ENCODE data around the gene COX4I2. TPM values are rescaled to one million over a fixed set of nuclear protein-coding genes. Genes with fewer than 3 reads are reported as not detected.

The COX4I2 gene
- total RNA-seq, 1 donor from 2014 or later: not detected

DNA sequence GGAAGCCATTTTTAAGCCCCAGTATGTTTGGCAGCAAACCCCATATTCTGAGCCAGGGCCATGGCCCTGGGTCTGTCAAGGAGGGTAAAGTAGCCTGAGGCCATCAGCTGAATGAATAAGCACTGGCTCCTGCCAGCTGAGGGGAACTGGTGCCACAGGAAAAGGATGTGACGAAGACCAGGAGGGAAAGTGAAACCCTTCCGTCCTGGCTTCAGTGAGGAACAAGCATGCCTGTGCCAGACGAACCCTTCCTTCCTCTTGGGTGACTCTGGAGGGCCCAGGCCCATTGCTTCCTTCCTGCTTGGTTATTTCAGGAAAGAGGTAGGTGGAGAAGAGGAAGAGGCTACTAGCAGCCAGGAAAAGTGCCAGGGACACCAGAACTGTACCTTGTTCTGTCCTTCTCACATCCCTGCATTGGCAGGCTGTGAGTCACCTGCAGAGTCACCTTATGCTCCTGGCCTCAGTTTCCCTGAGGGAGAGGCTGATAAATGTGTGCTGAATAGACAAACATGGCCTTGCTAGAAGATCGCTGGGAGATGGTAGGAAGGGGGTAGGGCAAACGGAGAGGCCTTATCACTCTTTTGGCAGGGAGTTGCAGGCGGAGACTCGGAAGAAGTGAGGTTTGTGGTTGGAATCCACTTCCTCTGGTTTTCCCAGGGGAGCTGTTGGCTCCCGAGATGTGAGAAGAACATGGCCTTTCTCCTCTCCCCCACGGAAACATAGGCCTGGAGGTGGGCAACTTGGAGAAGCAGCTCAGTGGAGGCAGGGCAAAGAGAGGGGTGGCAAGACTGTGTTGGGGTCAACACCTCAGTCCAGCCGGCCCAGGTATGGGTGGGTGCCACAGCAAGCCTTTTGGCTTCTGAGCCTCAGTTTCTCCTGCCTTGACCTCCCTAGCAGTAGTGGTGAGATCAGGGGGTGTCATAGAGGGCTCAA lies 37.4 kb downstream of the COX4I2 start:
- intact Hi-C loops (cut with micrococcal nuclease): loop anchor here (1.0 to 2.0 kb wide), 3 partner anchors 14 to 48 kb away; no protein-coding TSS in a partner anchor

DNA sequence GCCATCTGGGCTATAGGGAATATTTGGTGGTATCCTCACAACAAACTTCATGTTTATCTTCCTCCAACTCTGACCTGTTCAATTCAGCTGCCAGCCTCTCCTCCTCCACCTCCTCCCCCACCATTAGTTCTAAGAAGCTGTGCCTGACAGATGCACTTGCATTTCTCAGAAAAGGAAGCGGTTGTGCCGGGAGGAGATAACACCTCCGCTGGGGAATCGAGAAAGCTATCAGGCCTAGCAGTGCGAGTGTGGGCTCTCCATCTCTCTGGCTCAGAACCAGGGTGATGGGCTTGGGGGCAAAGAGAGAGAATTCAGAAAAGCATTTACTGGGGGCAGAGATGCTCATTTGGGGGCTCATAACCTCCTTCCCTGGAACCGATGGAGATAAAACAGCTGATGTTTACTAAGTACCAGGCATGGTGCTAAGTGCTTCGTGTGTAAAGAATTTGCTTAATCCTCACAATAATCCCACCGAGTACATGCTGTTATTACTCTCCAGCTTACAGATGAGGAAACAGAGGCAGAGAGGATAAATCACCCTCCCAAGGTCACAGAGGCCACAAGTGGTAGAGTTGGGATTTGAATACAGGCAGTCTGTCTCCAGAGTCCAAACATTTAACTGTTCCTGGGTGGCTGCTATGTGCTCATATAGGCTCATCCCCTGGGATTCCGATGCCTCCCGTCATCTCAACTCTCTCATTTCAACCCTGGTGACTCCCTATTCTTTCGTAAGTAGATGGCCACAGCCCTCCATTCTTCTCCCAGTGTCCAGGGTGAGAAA lies 38.3 kb downstream of the COX4I2 start:
- intact Hi-C loops (cut with micrococcal nuclease): loop anchor here (1.0 to 2.0 kb wide), 3 partner anchors 15 to 47 kb away; no protein-coding TSS in a partner anchor

DNA sequence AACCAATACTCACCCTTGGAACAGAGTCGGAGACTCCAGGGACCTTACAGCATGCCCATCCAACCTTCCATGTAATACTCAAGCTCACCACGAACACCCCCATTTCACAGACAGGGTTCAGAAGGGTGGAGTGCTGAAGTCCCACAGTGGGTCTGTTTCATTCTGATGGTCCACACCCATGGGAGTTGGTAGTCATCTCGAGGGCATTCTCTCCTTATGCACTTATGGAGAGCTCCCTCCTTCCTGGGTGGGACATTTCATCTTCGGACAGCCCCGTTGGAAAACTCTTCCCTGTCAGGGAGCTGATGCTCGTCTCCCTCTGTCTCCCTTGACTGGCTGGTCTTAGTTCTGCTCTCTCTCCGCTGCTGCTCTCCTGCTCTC lies 38.9 kb downstream of the COX4I2 start:
- intact Hi-C loops (cut with micrococcal nuclease): no loop called here

DNA sequence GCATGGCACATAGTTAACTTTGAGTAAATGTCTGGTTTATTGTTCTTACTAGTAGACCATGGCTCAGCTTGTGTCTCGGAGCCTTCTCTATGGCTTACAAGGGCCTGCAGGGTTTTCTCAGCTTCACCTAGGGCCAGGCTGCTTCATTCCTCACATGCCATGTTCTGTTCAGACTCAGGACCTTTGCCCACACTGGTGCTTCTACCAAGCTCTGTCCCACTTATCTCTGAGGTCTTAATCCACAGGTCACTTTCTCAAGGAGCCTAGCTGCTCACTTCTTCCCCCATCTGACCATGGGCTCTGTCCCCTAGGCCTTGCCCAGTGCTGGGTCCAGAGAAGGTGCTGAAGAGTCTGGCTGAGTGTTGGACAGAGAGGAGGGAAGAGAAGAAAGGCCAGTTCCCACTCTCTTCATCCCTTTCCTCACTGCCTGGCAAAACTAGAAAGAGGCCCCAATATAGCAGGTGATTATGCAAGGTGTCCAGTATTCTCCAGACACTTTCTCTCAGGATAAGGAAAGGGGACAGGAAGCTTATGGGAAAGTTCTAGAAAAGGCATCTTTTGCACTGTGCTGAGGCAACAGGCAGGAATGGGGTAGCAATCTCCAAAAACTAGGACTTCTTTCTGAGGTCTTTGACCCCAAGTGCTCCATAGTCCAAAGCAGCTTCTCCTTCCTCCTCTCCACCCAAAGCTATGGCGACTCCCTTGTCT lies 40.0 kb downstream of the COX4I2 start:
- intact Hi-C loops (cut with micrococcal nuclease): no loop called here

DNA sequence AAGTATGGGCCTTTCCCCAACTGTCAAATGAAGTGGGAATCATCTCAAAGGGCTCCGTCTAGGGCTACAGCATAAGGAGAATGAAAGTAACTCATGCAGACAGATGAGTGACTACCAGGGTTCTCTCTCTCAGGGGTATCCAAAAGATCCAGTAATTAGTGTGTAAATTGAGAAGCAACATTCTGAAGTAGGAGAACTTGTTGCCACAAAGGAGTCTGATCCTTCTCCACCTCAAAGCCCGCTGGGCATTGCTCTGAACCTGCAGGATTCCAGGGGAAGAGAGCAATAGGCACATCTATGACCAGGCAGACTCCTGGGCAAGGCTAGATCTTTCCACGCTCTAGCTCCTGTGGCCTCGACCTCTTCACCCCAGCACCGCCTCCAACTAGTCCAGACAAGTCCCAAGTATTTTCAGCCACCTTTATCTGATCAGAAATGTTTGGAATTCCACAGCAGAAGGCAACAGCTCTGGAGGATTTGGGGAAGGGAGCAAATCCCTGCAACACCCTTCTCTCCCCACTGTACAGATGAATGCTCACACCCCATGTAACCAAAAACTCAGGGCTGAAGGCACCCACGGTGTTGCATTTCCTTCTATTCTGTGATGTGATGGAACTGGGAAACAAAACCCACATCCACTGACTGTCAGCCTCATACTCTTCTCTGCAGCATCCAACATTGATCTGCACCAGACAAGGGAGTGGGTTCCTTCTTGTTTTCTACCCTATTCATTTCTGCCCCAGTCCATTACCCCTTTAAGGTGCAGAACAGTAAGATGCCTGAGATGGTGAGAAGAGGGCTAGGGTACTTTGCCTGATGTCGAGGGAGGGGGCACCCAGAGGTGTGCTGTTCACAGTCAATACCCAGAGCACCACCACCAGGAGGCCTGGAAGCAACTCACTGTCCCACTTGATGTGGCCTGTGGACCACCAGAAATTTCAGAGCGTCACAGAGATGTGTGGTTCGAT lies 41.0 kb downstream of the COX4I2 start:
- intact Hi-C loops (cut with micrococcal nuclease): no loop called here

DNA sequence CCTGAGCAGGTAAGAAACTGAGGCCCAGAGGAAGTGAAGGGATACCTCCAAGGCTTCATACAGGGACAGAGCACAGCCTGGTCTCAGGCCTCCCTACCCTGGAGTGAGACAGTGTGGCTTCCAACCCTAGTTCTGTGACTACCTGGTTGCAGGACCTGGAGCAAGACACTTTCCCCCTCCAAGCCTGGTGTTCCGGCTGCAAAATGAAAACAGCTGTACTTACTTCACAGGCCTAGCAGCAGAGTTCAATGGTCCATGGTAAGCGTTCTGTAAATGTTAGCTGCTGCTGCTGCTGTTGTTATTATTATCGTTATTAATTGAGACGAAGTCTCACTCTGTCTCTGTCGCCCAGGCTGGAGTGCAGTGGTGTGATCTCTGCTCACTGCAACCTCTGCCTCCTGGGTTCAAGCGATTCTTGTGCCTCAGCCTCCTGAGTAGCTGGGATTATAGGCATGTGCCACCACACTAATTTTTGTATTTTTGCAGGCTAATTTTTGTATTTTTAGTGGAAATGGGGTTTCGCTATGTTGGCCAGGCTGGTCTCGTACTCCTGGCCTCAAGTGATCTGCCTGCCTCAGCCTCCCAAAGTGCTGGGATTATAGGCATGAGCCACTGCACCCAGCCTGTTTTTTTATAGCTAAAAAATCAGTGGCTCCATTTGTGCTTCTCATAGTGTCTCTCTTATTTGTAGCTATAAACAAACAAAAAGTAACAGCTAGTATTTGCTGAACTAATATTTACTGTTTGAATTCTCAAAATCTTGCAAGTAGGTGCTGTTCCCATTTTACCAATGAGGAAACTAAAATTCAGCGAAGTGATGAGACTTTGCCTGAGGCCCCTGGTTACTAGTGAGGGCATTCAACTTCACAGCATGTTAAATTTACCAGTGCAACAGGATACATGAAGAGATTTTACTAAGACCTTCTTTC lies 41.9 kb downstream of the COX4I2 start:
- intact Hi-C loops (cut with micrococcal nuclease): no loop called here

DNA sequence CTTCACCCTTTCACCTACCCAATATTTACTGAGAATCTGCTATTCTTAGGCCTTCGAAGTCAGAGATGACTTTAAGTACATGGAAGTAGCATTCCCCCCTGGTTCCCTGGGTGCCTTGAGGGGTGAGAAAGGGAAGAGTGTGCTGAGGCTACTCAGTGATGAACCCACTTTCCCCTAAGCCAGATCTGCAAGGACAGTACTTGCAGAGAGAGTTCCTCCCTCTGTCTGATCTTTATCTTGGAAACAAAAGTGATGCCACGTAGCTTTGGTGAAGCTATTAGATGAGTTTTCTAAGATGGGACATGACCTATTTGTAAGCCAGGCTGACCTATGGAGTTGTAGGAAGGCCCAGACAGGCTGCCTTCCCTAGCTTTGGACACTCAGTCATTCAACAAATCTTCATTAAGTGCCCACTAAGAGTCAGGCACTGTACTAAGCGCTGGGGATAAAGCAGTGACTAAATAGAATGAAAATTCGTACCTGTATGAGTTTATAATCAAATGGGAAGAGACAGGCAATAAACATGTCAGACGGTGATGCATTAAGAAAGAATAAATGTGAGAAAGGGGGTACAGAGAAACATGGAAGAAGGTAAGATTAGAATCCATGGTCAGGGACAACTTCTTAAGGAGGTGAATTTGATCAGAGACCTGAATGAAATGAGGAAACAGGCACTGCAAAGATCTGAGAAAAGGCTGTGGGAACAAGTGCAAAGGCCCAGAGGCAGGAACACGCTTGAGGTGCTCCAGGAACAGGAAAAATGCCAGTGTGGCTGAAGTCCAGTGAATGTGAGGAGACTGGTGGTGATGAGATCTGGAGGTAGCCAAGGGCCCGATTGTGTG lies 42.8 kb downstream of the COX4I2 start:
- intact Hi-C loops (cut with micrococcal nuclease): no loop called here

DNA sequence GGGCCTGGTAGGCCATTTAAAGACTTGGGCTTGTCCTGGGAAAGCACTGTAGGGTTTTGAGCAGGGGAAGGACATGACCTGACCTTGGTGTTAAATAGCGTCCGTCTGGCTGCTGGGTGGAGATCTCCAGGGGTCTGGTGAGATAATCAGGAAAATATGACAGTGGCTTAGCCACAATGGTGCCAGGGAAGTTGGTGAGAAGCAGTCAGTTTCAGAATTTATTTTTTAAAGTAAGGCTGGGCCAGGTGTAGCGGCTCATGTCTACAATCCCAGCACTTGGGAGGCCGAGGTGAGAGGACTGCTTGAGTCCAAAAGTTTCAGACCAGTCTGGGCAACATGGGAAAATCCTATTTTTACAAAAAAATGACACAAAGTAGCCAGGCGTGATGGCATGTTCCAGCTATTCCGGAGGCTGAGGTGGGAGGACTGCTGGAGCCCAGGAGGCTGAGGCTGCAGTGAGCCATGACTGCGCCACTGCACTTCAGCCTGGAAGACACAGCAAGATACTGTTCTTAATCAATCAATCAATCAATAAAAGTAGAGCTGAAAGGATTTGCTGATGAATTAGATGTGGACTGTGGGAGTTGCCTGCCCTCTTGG lies 43.5 kb downstream of the COX4I2 start:
- intact Hi-C loops (cut with micrococcal nuclease): no loop called here

DNA sequence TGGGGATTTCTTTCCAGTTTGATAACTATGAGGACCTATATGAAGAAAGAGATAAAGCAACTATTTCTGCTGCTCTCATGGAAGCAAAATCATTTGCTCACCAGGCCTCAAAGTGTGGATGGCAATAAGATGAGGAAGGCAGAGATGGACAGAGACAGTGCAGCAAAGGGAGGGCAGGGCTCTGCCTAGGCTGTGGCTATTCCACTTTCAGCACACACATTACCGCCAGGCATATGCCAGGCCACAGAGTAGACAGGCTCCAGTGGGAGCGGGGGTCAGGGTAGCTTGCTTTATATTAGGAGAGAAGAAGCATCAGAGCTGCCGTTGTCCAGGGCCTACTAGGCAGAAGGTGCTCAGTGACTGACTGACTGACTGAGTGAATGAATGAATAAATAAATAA lies 44.1 kb downstream of the COX4I2 start:
- intact Hi-C loops (cut with micrococcal nuclease): no loop called here

DNA sequence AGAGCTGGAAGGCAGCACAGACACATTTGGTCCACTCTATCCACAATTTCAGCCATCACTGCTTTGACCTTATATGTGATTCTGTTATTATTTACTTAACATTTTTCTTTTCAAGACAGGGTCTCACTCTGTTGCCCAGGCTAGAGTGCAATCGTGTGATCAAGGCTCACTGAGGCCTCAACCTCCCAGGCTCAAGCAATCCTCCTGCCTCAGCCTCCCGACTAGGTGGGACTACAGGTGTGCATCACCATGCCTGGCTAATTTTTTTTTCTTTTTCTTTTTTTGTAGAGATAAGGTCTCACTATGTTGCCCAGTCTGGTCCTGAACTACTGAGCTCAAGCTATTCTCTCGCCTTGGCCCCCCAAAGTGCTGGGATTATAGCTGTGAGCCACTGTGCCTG lies 44.6 kb downstream of the COX4I2 start:
- intact Hi-C loops (cut with micrococcal nuclease): no loop called here

DNA sequence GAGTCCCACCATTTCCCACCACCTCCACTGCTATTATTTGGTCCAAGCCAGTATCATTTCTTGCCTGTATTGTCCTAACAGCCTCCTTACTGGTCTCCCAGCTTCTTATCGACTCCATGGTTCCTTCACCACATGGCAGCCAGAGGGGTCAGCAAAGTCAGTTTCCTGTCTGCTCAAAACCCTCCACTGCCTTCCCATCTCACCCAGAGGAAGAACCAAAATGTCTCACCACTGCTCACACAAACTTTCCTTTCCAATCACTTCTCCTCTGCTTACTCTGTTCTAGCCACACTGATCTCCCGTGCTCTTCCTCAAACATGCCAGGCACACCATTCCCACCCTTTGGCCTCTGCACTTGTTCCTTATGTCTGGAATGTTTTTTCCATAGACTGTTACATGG lies 45.2 kb downstream of the COX4I2 start:
- intact Hi-C loops (cut with micrococcal nuclease): no loop called here

DNA sequence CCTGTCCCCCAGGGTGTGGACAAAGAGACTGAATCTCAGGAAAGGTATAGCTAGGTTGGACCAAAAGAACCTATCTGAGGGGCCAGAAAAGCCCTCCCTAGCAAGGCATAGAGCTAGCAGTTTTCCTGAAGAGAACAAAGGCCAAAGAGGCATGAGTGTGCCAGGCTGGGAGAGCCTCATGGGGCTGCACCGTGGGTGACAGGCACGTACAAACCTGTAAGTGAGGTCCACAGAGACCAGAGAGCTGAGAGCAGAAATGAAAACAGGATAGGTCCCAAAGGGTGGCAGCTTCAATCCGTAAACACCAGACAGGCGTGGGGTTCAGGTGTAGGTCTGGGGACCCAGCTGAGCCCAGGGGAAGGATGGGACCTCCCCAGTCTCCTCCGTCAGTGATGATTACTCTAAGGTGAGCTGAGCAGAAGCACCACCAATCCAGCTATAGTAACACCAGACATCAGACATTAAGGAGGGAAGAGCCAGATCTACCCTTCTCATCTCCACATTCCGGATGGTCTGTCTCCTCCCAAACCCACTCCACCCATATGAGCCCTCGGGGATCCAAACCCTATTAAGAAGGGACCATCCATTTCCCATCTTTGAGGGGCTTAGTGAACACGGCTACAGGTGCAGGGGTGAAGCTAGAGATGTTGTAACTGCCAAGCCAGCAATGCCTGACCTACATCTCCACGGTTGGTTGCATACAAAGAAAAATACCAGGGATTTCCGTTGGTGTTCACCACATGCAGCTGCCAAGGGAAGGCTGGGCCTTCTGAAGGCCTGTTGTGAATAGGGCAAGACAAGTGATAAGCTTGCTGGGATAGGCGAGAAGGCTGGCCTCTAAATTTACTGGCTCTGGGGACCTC lies 46.7 kb downstream of the COX4I2 start:
- intact Hi-C loops (cut with micrococcal nuclease): no loop called here

DNA sequence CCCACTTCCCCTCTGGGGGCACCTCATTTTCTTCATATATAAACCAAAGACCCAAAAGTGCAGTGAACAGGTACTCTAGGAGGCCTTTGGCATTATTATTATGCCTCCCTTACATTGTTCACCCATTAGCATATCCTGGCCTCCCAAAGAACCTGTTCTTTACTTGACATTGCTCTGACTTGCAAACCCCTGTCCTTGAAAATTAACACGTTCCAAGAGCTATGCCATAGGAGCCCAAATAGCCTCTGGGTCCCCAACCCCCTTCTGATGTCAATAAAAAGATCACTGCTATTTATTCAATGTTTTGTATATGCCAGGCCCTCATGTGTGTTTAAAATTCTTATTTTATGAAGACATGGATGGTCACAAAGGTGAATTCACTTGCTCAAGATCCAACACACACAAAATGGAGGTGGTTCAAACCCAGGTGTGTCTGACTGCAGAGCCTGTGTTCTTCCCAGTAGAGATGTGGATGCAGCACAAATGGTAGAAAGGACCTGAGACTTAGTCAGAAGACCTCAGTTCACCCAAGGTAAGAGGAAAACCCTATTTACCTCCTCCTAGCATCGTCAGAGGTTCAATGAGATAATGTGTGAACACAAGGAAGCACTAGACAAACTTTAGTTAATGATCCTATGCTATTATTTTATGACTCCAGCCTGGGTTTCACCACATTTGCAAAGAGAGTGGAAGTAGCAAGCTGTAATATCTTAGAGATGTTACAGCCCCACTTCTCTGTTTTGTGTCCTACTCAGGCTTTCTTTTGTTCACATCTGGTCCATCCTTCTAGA lies 48.3 kb downstream of the COX4I2 start:
- intact Hi-C loops (cut with micrococcal nuclease): no loop called here

DNA sequence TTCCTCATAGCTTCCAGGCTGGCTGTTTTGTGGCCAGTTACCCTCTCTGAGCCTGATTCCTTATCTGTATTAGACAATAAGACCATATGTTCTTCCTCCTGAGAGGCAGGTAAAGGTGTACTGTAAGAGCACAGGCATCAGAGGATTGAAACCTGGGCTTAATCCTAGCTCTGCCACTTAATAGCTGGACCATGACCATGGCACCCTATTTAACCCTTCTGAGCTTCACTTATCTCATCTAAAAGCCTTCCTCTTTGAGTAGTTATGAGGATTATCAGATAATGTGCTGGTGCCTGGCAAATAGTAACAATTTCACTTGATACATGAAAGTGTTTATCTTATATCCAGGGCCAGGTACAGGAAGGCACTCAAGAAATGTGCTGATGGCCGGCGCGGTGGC lies 50.1 kb downstream of the COX4I2 start:
- intact Hi-C loops (cut with micrococcal nuclease): no loop called here

DNA sequence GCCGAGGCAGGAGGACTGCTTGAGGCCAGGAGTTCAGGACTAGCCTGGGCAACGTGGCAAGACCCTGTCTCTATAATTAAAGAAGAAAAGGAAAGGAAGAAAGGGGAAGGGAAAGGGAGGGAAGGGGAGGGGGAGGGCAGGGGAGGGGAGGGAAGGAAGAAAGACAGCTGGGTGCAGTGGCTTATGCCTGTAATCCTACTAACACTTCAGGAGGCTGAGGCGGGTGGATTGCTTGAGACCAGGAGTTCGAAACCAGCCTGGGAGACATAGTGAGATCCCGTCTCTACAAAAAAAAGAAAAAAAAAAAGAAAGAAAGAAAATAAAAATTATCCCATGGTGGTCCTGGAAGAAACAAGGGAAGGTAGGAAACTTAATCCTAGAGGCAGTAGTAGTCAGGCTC lies 51.4 kb downstream of the COX4I2 start:
- intact Hi-C loops (cut with micrococcal nuclease): no loop called here

DNA sequence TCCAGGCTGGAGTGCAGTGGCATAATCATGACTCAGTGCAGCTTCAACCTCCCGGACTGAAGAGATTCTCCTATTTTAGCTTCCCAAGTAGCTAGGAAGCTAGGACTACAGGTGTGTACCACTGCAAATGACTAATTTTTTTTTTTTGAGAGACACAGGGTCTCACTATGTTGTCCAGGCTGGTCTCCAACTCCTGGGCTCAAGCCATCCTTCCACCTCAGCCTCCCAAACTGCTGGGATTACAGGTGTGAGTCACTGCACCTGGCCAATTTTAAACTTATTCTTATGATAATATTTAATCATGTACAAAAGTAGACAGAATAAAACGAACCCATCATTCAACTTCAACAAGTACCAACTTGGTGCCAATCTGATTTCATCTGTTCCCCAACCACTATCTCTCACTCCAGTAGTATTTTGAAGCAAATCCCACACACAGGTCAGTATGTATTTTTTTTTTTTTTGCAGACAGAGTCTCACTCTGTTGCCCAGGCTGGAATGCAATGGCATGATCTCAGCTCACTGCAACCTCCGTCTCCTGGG lies 52.5 kb downstream of the COX4I2 start:
- intact Hi-C loops (cut with micrococcal nuclease): no loop called here

All from T-helper 2 cell treated with Interferon-gamma antibody and Interleukin-4, amounts not matched to agents 100 ng/mL and 5 ng/mL, for 36 hours (primary cell).